ENCODE measurements around the gene SGPL1.

DNA sequence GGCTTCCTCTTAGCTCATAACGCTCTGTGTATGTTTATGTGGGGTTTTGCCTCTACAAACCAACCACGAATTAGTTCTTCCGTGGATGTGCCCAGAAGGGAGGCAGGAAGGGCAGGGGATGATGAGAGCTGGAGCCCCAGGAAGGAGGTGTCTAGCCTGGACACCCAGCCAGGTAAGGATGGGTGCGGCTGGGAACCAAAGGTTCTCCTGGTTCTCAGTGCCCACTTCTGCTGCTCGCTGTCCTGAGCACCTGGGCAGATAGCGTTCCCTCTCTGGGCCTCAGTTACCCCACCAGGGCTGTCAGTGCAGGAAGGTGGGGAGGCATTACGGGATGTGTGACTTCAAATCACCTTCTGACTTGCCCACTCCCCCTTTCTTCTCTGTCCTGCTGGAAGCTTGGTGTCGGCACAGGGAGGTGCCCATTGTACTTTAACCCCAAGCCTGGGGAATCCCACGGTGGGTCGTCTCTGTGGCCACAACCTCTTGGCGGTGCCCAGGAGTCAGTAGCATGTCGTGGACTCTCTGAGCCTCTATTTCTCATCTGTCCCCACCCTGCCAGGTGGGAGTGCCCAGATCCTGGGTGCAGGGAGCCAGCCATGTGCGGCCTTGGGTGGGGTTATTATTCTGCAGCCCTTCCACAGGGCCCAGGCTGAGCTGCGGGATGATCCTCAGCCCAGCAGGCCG lies 91.3 kb downstream of the SGPL1 start:
- TF ChIP-seq, protein P1, sequence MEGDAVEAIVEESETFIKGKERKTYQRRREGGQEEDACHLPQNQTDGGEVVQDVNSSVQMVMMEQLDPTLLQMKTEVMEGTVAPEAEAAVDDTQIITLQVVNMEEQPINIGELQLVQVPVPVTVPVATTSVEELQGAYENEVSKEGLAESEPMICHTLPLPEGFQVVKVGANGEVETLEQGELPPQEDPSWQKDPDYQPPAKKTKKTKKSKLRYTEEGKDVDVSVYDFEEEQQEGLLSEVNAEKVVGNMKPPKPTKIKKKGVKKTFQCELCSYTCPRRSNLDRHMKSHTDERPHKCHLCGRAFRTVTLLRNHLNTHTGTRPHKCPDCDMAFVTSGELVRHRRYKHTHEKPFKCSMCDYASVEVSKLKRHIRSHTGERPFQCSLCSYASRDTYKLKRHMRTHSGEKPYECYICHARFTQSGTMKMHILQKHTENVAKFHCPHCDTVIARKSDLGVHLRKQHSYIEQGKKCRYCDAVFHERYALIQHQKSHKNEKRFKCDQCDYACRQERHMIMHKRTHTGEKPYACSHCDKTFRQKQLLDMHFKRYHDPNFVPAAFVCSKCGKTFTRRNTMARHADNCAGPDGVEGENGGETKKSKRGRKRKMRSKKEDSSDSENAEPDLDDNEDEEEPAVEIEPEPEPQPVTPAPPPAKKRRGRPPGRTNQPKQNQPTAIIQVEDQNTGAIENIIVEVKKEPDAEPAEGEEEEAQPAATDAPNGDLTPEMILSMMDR (conservative IDR thresholded peaks at IDR 0.05; ENCODE audit: low read depth in 2 of 2): no peak
- no peak for TF ChIP-seq POLR2AphosphoS5 (IDR thresholded peaks at IDR 0.05; ENCODE audit: low read depth)
- TF ChIP-seq EZH2phosphoT487 (IDR thresholded peaks at IDR 0.05; ENCODE audit: unreplicated experiment): no peak

Data from GM23338 (cell line).